ENCODE data around the gene SAA2. TPM values are rescaled to one million over a fixed set of nuclear protein-coding genes. Genes with fewer than 3 reads are reported as not detected.
"Not testable (repeated sequence)": the region's sequence is repeated elsewhere in the genome, so short reads cannot be mapped to it uniquely, and the experiment has no call there.

Gene SAA2
- total and polyA plus RNA-seq, 2 experiments from 2014 or later: 27.4 to 111 TPM

DNA sequence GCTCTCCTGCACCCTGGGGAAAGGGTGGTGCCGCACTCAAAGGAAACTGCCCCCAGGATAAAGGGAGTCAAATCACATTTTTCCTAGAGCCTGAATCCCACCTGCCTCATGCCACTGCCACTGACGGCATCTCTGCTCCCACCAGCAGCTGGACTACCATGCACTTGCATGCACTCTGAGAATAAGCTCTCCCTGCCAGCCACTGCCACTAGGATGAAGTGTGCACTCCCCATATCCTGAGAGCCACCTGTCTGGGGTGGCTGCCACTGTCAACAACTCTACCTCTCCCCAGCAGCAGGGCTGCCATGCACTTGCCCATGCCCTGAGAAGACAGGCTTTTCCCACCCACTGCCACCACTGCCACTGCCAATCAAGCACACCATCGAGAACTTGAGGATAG, 44.2 kb downstream of the SAA2 start:
- Histone ChIP-seq H3K27ac (no peak overlapping the region), H3K4me2 (no peak overlapping the region), H2AFZ (no peak overlapping the region), H3K79me2 (no peaks in the 10 kb centered on the region), H4K20me1 (ENCODE audit: insufficient read depth, poor library complexity, severe bottlenecking) (no peaks in the 10 kb centered on the region), H3K9me3 (ENCODE audit: low read depth) (no peaks in the 10 kb centered on the region), H3K4me3 (no peak overlapping the region), H3K27me3 (no peaks in the 10 kb centered on the region), H3K36me3 (replicated peaks; ENCODE audit: insufficient read depth, low read depth) (no peaks in the 10 kb centered on the region), H3K9me2 (replicated peaks; ENCODE audit: insufficient read depth) (no peaks in the 10 kb centered on the region), H3K4me1 (ENCODE audit: insufficient read depth) (no peaks in the 10 kb centered on the region)
- WGBS (ENCODE audit: low lambda C conversion rate, missing lambda C conversion rate): 95% methylated on average over 3 of the region's 3 CpGs
- DNase-seq (ENCODE audit: low spot score): no peak
- TF ChIP-seq EZH2phosphoT487 (IDR thresholded peaks at IDR 0.05; ENCODE audit: low read depth, severe bottlenecking, unreplicated experiment): no peak
- TF ChIP-seq EZH2 (IDR thresholded peaks at IDR 0.05; ENCODE audit: borderline replicate concordance): no peak
- TF ChIP-seq CTCF (IDR thresholded peaks at IDR 0.05; ENCODE audit: poor library complexity): no peak

GRCh38 chr11:18203723-18204122, 44.7 kb downstream of the SAA2 start:
- Histone ChIP-seq H3K9me3 (ENCODE audit: low read depth) (no peaks in the 10 kb centered on the region), H3K4me2 (peak overlapping the region; percentile 40), H3K27ac (no peak overlapping the region), H4K20me1 (ENCODE audit: insufficient read depth, poor library complexity, severe bottlenecking) (no peaks in the 10 kb centered on the region), H3K9me2 (replicated peaks; ENCODE audit: insufficient read depth) (no peaks in the 10 kb centered on the region), H2AFZ (no peak overlapping the region), H3K27me3 (no peaks in the 10 kb centered on the region), H3K79me2 (no peaks in the 10 kb centered on the region), H3K36me3 (replicated peaks; ENCODE audit: insufficient read depth, low read depth) (no peaks in the 10 kb centered on the region), H3K4me3 (no peak overlapping the region), H3K4me1 (ENCODE audit: insufficient read depth) (no peaks in the 10 kb centered on the region)
- WGBS (ENCODE audit: low lambda C conversion rate, missing lambda C conversion rate): under 1% methylated on average over 6 of the region's 6 CpGs
- peak; percentile 35 for TF ChIP-seq CTCF (IDR thresholded peaks at IDR 0.05; ENCODE audit: poor library complexity)
- TF ChIP-seq EZH2 (IDR thresholded peaks at IDR 0.05; ENCODE audit: borderline replicate concordance): no peak
- peak; percentile 50 for DNase-seq (ENCODE audit: low spot score)

DNA sequence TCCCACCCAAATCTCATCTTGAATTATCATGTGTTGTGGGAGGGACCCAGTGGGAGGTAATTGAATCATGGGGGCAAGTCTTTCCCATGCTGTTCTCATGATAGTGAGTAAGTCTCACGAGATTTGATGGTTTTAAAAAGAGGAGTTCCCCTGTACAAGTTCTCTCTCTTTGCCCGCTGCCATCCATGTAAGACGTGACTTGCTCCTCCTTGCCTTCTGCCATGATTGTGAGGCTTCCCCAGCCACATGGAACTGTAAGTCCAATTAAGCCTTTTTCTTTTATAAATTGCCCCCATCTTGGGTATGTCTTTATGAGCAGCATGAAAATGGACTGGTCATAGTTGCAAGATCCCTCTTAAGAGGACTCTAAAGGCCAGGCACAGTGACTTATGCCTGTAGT, 50.7 kb downstream of the SAA2 start:
- 83% methylated on average over 3 of the region's 3 CpGs for WGBS (ENCODE audit: low lambda C conversion rate, missing lambda C conversion rate)
- H3K9me2 ChIP-seq (replicated peaks; ENCODE audit: insufficient read depth); H2AFZ ChIP-seq; H4K20me1 ChIP-seq (ENCODE audit: insufficient read depth, poor library complexity, severe bottlenecking); H3K9me3 ChIP-seq (ENCODE audit: low read depth); H3K4me2 ChIP-seq; H3K4me1 ChIP-seq (ENCODE audit: insufficient read depth); DNase-seq (ENCODE audit: low spot score); H3K27ac ChIP-seq; H3K79me2 ChIP-seq; H3K36me3 ChIP-seq (replicated peaks; ENCODE audit: insufficient read depth, low read depth); H3K4me3 ChIP-seq: not testable (repeated sequence)
- H3K27me3 ChIP-seq: peaks cover 14% of the 10 kb centered on the region

GRCh38 chr11:18196532-18196931, 51.9 kb downstream of the SAA2 start:
- no peak overlapping the region for H3K4me3 ChIP-seq

More at GRCh38 chr11:18196532-18196931, 51.9 kb downstream of the SAA2 start:
- H3K4me1 ChIP-seq (ENCODE audit: insufficient read depth): no peaks in the 10 kb centered on the region
- no peak overlapping the region for H3K27ac ChIP-seq
- 95% methylated on average over 2 of the region's 2 CpGs for WGBS (ENCODE audit: low lambda C conversion rate, missing lambda C conversion rate)
- H3K36me3 ChIP-seq (replicated peaks; ENCODE audit: insufficient read depth, low read depth): no peaks in the 10 kb centered on the region
- DNase-seq (ENCODE audit: low spot score): no peak
- peaks cover 19% of the 10 kb centered on the region for H3K27me3 ChIP-seq
- no peaks in the 10 kb centered on the region for H3K9me2 ChIP-seq (replicated peaks; ENCODE audit: insufficient read depth)
- no peaks in the 10 kb centered on the region for H3K79me2 ChIP-seq
- H4K20me1 ChIP-seq (ENCODE audit: insufficient read depth, poor library complexity, severe bottlenecking): no peaks in the 10 kb centered on the region
- H3K4me2 ChIP-seq: no peak overlapping the region
- TF ChIP-seq EZH2 (IDR thresholded peaks at IDR 0.05; ENCODE audit: borderline replicate concordance) (no peak), CTCF (IDR thresholded peaks at IDR 0.05; ENCODE audit: poor library complexity) (no peak), EZH2phosphoT487 (IDR thresholded peaks at IDR 0.05; ENCODE audit: low read depth, severe bottlenecking, unreplicated experiment) (no peak)
- H3K9me3 ChIP-seq (ENCODE audit: low read depth): no peaks in the 10 kb centered on the region
- H2AFZ ChIP-seq: no peak overlapping the region

Small RNAs within 50 kb of the gene (small RNA-seq; reads per million reads assigned to genes)
- gene RNA5SP333 (not detected), gene RNA5SP334 (not detected)

Other genes starting within 250 kb of the SAA2 start
- 24.8 and 28.7 TPM in 2 replicates for gene SERGEF, start 235.6 kb downstream of the SAA2 start, total RNA-seq
- gene SERGEF, start 235.6 kb downstream of the SAA2 start, polyA plus RNA-seq: 21.7 and 26.0 TPM in 2 replicates
- gene TPH1, start 202.4 kb downstream of the SAA2 start, total RNA-seq: 0.32 and 0.37 TPM in 2 replicates
- not detected in 2 replicates for gene TPH1, start 202.4 kb downstream of the SAA2 start, polyA plus RNA-seq
- 11.7 and 13.0 TPM in 2 replicates for gene SAAL1, start 142.6 kb downstream of the SAA2 start, total RNA-seq
- 15.2 and 17.8 TPM in 2 replicates for gene SAAL1, start 142.6 kb downstream of the SAA2 start, polyA plus RNA-seq
- not detected in 2 replicates for gene MRGPRX3, start 116.1 kb downstream of the SAA2 start, total RNA-seq
- not detected in 2 replicates for gene MRGPRX3, start 116.1 kb downstream of the SAA2 start, polyA plus RNA-seq
- not detected in 2 replicates for gene MRGPRX4, start 75.8 kb downstream of the SAA2 start, total RNA-seq
- gene MRGPRX4, start 75.8 kb downstream of the SAA2 start, polyA plus RNA-seq: not detected in 2 replicates
- 73.0 and 73.8 TPM in 2 replicates for gene SAA4, start 11.9 kb downstream of the SAA2 start, total RNA-seq
- 75.6 and 101 TPM in 2 replicates for gene SAA4, start 11.9 kb downstream of the SAA2 start, polyA plus RNA-seq
- gene SAA1, start 17.6 kb upstream of the SAA2 start, total RNA-seq: 153 and 175 TPM in 2 replicates
- gene SAA1, start 17.6 kb upstream of the SAA2 start, polyA plus RNA-seq: 2,093 and 2,553 TPM in 2 replicates
- gene HPS5, start 73.5 kb upstream of the SAA2 start, total RNA-seq: 18.0 and 24.7 TPM in 2 replicates
- 9.3 and 10.3 TPM in 2 replicates for gene HPS5, start 73.5 kb upstream of the SAA2 start, polyA plus RNA-seq
- gene GTF2H1, start 73.9 kb upstream of the SAA2 start, total RNA-seq: 66.2 and 68.2 TPM in 2 replicates
- 25.3 and 33.8 TPM in 2 replicates for gene GTF2H1, start 73.9 kb upstream of the SAA2 start, polyA plus RNA-seq
- 380 and 421 TPM in 2 replicates for gene LDHA, start 145.9 kb upstream of the SAA2 start, total RNA-seq
- 727 and 746 TPM in 2 replicates for gene LDHA, start 145.9 kb upstream of the SAA2 start, polyA plus RNA-seq
- gene LDHC, start 163.7 kb upstream of the SAA2 start, total RNA-seq: 0.57 and 2.6 TPM in 2 replicates
- gene LDHC, start 163.7 kb upstream of the SAA2 start, polyA plus RNA-seq: 1.7 and 2.9 TPM in 2 replicates
- gene LDHAL6A, start 207.2 kb upstream of the SAA2 start, total RNA-seq: not detected in 2 replicates
- gene LDHAL6A, start 207.2 kb upstream of the SAA2 start, polyA plus RNA-seq: 0.06 TPM in 1 of 2 replicates, not detected in the other

Measured in hepatocyte (in vitro differentiated cells).